Esophagus squamous epithelium (tissue), 4 donors: ENCODE measurements around the gene PIGP.
"Not testable (repeated sequence)": the region's sequence is repeated elsewhere in the genome, so short reads cannot be mapped to it uniquely, and the experiment has no call there.

Source experiments
- POLR2A ChIP-seq, 4 donors: fragments of 450-650 bp; IDR thresholded peaks; one replicate each; pipeline ENCODE4 v1.6.1; 2017; ENCODE audit warnings: antibody characterized with exemption in 4 of 4, mild to moderate bottlenecking in 4 of 4, moderate library complexity in 3 of 4
- TF ChIP-seq, protein P1 (sequence below), 6 experiments: fragments of 450-650 bp in 4 of 6; fragments of 200-600 bp in 2 of 6; sonication (generic) in 2 of 6; IDR thresholded peaks; one replicate each; pipeline ENCODE4 v1.5.1; 2016 to 2019; ENCODE audit warnings: antibody characterized with exemption in 6 of 6, mild to moderate bottlenecking in 4 of 6, moderate library complexity in 4 of 6

- TF ChIP-seq, protein P1, sequence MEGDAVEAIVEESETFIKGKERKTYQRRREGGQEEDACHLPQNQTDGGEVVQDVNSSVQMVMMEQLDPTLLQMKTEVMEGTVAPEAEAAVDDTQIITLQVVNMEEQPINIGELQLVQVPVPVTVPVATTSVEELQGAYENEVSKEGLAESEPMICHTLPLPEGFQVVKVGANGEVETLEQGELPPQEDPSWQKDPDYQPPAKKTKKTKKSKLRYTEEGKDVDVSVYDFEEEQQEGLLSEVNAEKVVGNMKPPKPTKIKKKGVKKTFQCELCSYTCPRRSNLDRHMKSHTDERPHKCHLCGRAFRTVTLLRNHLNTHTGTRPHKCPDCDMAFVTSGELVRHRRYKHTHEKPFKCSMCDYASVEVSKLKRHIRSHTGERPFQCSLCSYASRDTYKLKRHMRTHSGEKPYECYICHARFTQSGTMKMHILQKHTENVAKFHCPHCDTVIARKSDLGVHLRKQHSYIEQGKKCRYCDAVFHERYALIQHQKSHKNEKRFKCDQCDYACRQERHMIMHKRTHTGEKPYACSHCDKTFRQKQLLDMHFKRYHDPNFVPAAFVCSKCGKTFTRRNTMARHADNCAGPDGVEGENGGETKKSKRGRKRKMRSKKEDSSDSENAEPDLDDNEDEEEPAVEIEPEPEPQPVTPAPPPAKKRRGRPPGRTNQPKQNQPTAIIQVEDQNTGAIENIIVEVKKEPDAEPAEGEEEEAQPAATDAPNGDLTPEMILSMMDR (IDR thresholded peaks at IDR 0.05): not testable (repeated sequence)
- not testable (repeated sequence) for TF ChIP-seq POLR2A (IDR thresholded peaks at IDR 0.05)
Measured at GRCh38 chr21:37111029-37111428, 38.2 kb upstream of the PIGP start.
